Endothelial cell (in vitro differentiated cells): Measurements from ENCODE around the gene RAPGEF3. TPM values are rescaled to one million over a fixed set of nuclear protein-coding genes. Genes with fewer than 3 reads are reported as not detected.

ENCODE experiments used
- DNase-seq: peaks from one replicate; pipeline ENCODE4 v3.0.0; 2021; ENCODE audit warnings: low spot score
- H3K27ac Mint-ChIP-seq: one replicate; pipeline ENCODE4 v1.8.0; 2021; ENCODE audit warnings: mixed read lengths, inconsistent platforms; ENCODE audit not compliant: unreplicated experiment
- H3K27me3 Mint-ChIP-seq: one replicate; pipeline ENCODE4 v1.8.0; 2021; ENCODE audit warnings: mild to moderate bottlenecking, moderate library complexity, mixed read lengths, inconsistent platforms; ENCODE audit not compliant: unreplicated experiment
- H3K36me3 Mint-ChIP-seq: one replicate; pipeline ENCODE4 v1.8.0; 2021; ENCODE audit warnings: mild to moderate bottlenecking, low read depth, mixed read lengths, inconsistent platforms; ENCODE audit not compliant: unreplicated experiment
- H3K4me1 Mint-ChIP-seq: one replicate; pipeline ENCODE4 v1.8.0; 2021; ENCODE audit warnings: mild to moderate bottlenecking, mixed read lengths, inconsistent platforms; ENCODE audit not compliant: unreplicated experiment
- H3K4me3 Mint-ChIP-seq: one replicate; pipeline ENCODE4 v1.8.0; 2021; ENCODE audit warnings: mild to moderate bottlenecking, mixed read lengths, inconsistent platforms; ENCODE audit not compliant: unreplicated experiment
- H3K9me3 Mint-ChIP-seq: one replicate; pipeline ENCODE4 v1.8.0; 2021; ENCODE audit warnings: mixed read lengths, inconsistent platforms; ENCODE audit not compliant: unreplicated experiment
- CTCF ChIP-seq: fragments of 200-600 bp; sonication (generic); IDR thresholded peaks from one replicate; pipeline ENCODE4 v1.5.0; 2021; ENCODE audit warnings: antibody characterized with exemption; ENCODE audit not compliant: unreplicated experiment
- total RNA-seq: library from RNA; stranded (reverse); fragmentation: NEBNext Ultra II Directional; extraction: Animal tissue kit (Norgen Biotek cat#: 25700); gene quantifications from one replicate; pipeline ENCODE4 v1.2.1, GENCODE V29; 2021; ENCODE audit not compliant: unreplicated experiment

The RAPGEF3 gene
- total RNA-seq, 1 donor from 2014 or later = 81.5 TPM

GRCh38 chr12:47795121-47795813 lies 36.6 kb upstream of the RAPGEF3 start:
- no peak overlapping the region for H3K27ac Mint-ChIP-seq
- H3K27me3 Mint-ChIP-seq = peaks cover 41% of the 10 kb centered on the region
- no peak overlapping the region for H3K4me3 Mint-ChIP-seq
- peaks cover 30% of the 10 kb centered on the region for H3K4me1 Mint-ChIP-seq
- no peak for DNase-seq
- TF ChIP-seq CTCF = no peak
- H3K36me3 Mint-ChIP-seq = peaks cover 40% of the 10 kb centered on the region
- H3K9me3 Mint-ChIP-seq = no peaks in the 10 kb centered on the region

GRCh38 chr12:47794679-47795078 lies 36.0 kb upstream of the RAPGEF3 start:
- peaks cover 24% of the 10 kb centered on the region for H3K4me1 Mint-ChIP-seq
- H3K36me3 Mint-ChIP-seq = peaks cover 41% of the 10 kb centered on the region
- TF ChIP-seq CTCF = no peak
- no peak overlapping the region for H3K4me3 Mint-ChIP-seq
- H3K9me3 Mint-ChIP-seq = no peaks in the 10 kb centered on the region
- DNase-seq = no peak
- peaks cover 39% of the 10 kb centered on the region for H3K27me3 Mint-ChIP-seq
- no peak overlapping the region for H3K27ac Mint-ChIP-seq

- Mint-ChIP-seq H3K27ac (no peak overlapping the region), H3K36me3 (peaks cover 54% of the 10 kb centered on the region), H3K27me3 (peaks cover 43% of the 10 kb centered on the region)
Measured at GRCh38 chr12:47793015-47793681, 34.5 kb upstream of the RAPGEF3 start.

GRCh38 chr12:47791874-47792273 lies 33.2 kb upstream of the RAPGEF3 start:
- H3K27me3 Mint-ChIP-seq = peaks cover 43% of the 10 kb centered on the region
- DNase-seq = no peak
- peaks cover 11% of the 10 kb centered on the region for H3K4me1 Mint-ChIP-seq
- H3K4me3 Mint-ChIP-seq = no peak overlapping the region
- peak overlapping the region; percentile 24 for H3K27ac Mint-ChIP-seq
- TF ChIP-seq CTCF = no peak
- peaks cover 58% of the 10 kb centered on the region for H3K36me3 Mint-ChIP-seq
- H3K9me3 Mint-ChIP-seq = no peaks in the 10 kb centered on the region

More at GRCh38 chr12:47793015-47793681, 34.5 kb upstream of the RAPGEF3 start:
- H3K4me3 Mint-ChIP-seq = no peak overlapping the region
- TF ChIP-seq CTCF = no peak
- no peak for DNase-seq
- no peaks in the 10 kb centered on the region for H3K9me3 Mint-ChIP-seq
- peaks cover 18% of the 10 kb centered on the region for H3K4me1 Mint-ChIP-seq

- Mint-ChIP-seq H3K4me3 (no peak overlapping the region), H3K9me3 (no peaks in the 10 kb centered on the region), H3K36me3 (peaks cover 62% of the 10 kb centered on the region), H3K4me1 (peaks cover 11% of the 10 kb centered on the region), H3K27me3 (peaks cover 43% of the 10 kb centered on the region), H3K27ac (no peak overlapping the region)
- no peak for DNase-seq
- no peak for TF ChIP-seq CTCF
Measured at GRCh38 chr12:47791351-47791746, 32.7 kb upstream of the RAPGEF3 start.
